CD14-positive monocyte (primary cell): ENCODE results near the gene STX4. TPM values are rescaled to one million over a fixed set of nuclear protein-coding genes. Genes with fewer than 3 reads are reported as not detected.

Source experiments
- DNase-seq, 3 donors: peaks; one replicate each; pipeline ENCODE4 v3.0.0-alpha.2; 2011 to 2022
- H2AFZ ChIP-seq: 2 replicates; pipeline ENCODE4 v1.6.0; 2012; ENCODE audit warnings: mild to moderate bottlenecking, low read depth, low read length, inconsistent platforms; ENCODE audit not compliant: insufficient read depth, poor library complexity, severe bottlenecking
- H3K27ac ChIP-seq, 2 donors: 1 replicate in 1 of 2; 2 replicates in 1 of 2; pipeline ENCODE4 v1.5.1; 2012 to 2013; ENCODE audit warnings: low read length in 2 of 2, control low read depth in 1 of 2, inconsistent platforms in 1 of 2, low read depth in 1 of 2, mild to moderate bottlenecking in 1 of 2
- H3K27me3 ChIP-seq, 2 donors: one replicate each; pipeline versions ENCODE4 v1.6.0 to v1.6.1; 2011 to 2013; ENCODE audit warnings: low read length in 2 of 2; ENCODE audit not compliant: control insufficient read depth in 2 of 2, insufficient read depth in 2 of 2
- H3K36me3 ChIP-seq, 2 donors: replicated peaks in 1 of 2; 1 replicate in 1 of 2; 2 replicates in 1 of 2; pipeline versions ENCODE4 v1.5.1 to v1.6.1; 2012 to 2013; ENCODE audit warnings: low read length in 2 of 2, control low read depth in 1 of 2, inconsistent platforms in 1 of 2, mild to moderate bottlenecking in 1 of 2; ENCODE audit not compliant: insufficient read depth in 2 of 2, control insufficient read depth in 1 of 2
- H3K4me1 ChIP-seq, 2 donors: 1 replicate in 1 of 2; 2 replicates in 1 of 2; pipeline versions ENCODE4 v1.5.1 to v1.6.1; 2012 to 2013; ENCODE audit warnings: low read length in 2 of 2, control low read depth in 1 of 2, inconsistent platforms in 1 of 2, mild to moderate bottlenecking in 1 of 2, moderate library complexity in 1 of 2; ENCODE audit not compliant: insufficient read depth in 2 of 2, control insufficient read depth in 1 of 2
- H3K4me2 ChIP-seq: replicated peaks from 2 replicates; pipeline ENCODE3; 2012; ENCODE audit warnings: low read length, moderate library complexity, mild to moderate bottlenecking; ENCODE audit not compliant: poor library complexity, severe bottlenecking; ENCODE audit errors: extremely low read depth
- H3K4me3 ChIP-seq, 3 experiments: fragments of 200-600 bp in 1 of 3; sonication (generic) in 1 of 3; replicated peaks in 1 of 3; 1 replicate in 2 of 3; 2 replicates in 1 of 3; pipeline ENCODE4 v1.5.1; 2011 to 2013; ENCODE audit warnings: low read length in 3 of 3, mild to moderate bottlenecking in 3 of 3, control low read depth in 2 of 3, low read depth in 2 of 3, inconsistent platforms in 1 of 3, moderate library complexity in 1 of 3
- H3K79me2 ChIP-seq: 2 replicates; pipeline ENCODE4 v1.6.0; 2012; ENCODE audit warnings: mild to moderate bottlenecking, control low read depth, inconsistent platforms, low read length, moderate library complexity; ENCODE audit not compliant: insufficient read depth
- H3K9ac ChIP-seq: 2 replicates; pipeline ENCODE4 v1.6.0; 2017; ENCODE audit warnings: low read length, mild to moderate bottlenecking; ENCODE audit not compliant: insufficient read depth, poor library complexity, severe bottlenecking
- H3K9me3 ChIP-seq, 2 donors: replicated peaks in 1 of 2; 1 replicate in 1 of 2; 2 replicates in 1 of 2; pipeline versions ENCODE4 v1.5.1 to v1.6.1; 2012 to 2013; ENCODE audit warnings: low read length in 2 of 2, control low read depth in 1 of 2; ENCODE audit not compliant: control insufficient read depth in 1 of 2, insufficient read depth in 1 of 2
- H4K20me1 ChIP-seq: 2 replicates; pipeline ENCODE4 v1.6.0; 2012; ENCODE audit warnings: mild to moderate bottlenecking, low read length, control low read depth, moderate library complexity; ENCODE audit not compliant: insufficient read depth
- H3K27ac Mint-ChIP-seq, 7 donors: one replicate each; pipeline ENCODE4 v1.8.0; 2020; ENCODE audit warnings: mild to moderate bottlenecking in 7 of 7, mixed read lengths in 7 of 7, moderate library complexity in 6 of 7, inconsistent platforms in 2 of 7
- H3K27me3 Mint-ChIP-seq, 3 donors: one replicate each; pipeline ENCODE4 v1.8.0; 2021 to 2022; ENCODE audit warnings: low read depth in 3 of 3, mild to moderate bottlenecking in 3 of 3, mixed read lengths in 3 of 3, moderate library complexity in 3 of 3, inconsistent platforms in 1 of 3
- H3K36me3 Mint-ChIP-seq, 2 donors: one replicate each; pipeline ENCODE4 v1.8.0; 2020; ENCODE audit warnings: mixed read lengths in 2 of 2, inconsistent platforms in 1 of 2, mild to moderate bottlenecking in 1 of 2
- H3K4me1 Mint-ChIP-seq: one replicate; pipeline ENCODE4 v1.8.0; 2020; ENCODE audit warnings: mild to moderate bottlenecking, mixed read lengths
- H3K4me3 Mint-ChIP-seq, 2 donors: one replicate each; pipeline ENCODE4 v1.8.0; 2020; ENCODE audit warnings: mild to moderate bottlenecking in 2 of 2, mixed read lengths in 2 of 2, moderate library complexity in 1 of 2
- H3K9me3 Mint-ChIP-seq, 7 donors: one replicate each; pipeline ENCODE4 v1.8.0; 2020 to 2022; ENCODE audit warnings: mixed read lengths in 7 of 7, mild to moderate bottlenecking in 6 of 7, moderate library complexity in 6 of 7, inconsistent platforms in 2 of 7
- WGBS: methylation state at CpG from one replicate; pipeline ENCODE4 v1.1.5; 2013; ENCODE audit warnings: missing lambda C conversion rate; ENCODE audit not compliant: insufficient coverage; 5-methylcytosine and 5-hydroxymethylcytosine counted together
- intact Hi-C, 2 donors: fragments of 100-400 bp; cut with micrococcal nuclease; formaldehyde crosslinking; loops; one replicate each; pipeline versions ENCODE4 v1.15.0 to v1.15.1; 2023
- polyA plus RNA-seq, 3 donors: library from polyadenylated mRNA; depleted of rRNA in 1 of 3; unstranded in 2 of 3; stranded (reverse) in 1 of 3; fragments of 300-500 nt in 2 of 3; fragments of >200 nt in 1 of 3; fragmentation: Illumina TruSeq in 2 of 3; gene quantifications; 1 replicate in 2 of 3; 2 replicates in 1 of 3; pipeline ENCODE4 v1.2.3, GENCODE V29; 2012 to 2021
- TF ChIP-seq, protein P1 (sequence below): fragments of 200-600 bp; IDR thresholded peaks from one replicate; pipeline ENCODE4 v1.8.0; 2022; ENCODE audit warnings: antibody characterized with exemption, mild to moderate bottlenecking

Gene STX4
- polyA plus RNA-seq, 3 donors: 18.6 to 186 (median 21.8) TPM

DNA sequence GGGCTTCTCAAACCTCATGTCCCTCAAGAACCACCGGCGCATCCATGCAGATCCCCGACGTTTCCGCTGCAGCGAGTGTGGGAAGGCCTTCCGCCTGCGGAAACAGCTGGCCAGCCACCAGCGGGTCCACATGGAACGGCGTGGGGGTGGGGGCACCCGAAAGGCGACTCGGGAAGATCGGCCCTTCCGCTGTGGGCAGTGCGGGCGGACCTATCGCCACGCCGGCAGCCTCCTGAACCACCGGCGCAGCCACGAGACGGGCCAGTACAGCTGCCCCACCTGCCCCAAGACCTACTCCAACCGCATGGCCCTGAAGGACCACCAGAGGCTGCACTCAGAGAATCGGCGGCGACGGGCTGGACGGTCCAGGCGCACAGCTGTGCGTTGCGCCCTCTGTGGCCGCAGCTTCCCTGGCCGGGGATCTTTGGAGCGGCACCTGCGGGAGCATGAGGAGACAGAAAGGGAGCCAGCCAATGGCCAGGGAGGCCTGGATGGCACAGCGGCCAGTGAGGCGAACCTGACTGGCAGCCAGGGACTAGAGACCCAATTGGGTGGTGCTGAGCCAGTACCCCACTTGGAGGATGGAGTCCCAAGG lies 46.8 kb downstream of the STX4 start:
- Mint-ChIP-seq H3K4me1 (peaks cover 34% of the 10 kb centered on the region), H3K4me3 (no peak overlapping the region), H3K9me3 (no peaks in the 10 kb centered on the region), H3K27ac (peak overlapping the region in 2 of 7 donors; percentile 20 to 69), H3K27me3 (peaks cover 0 to 5% (median 1%) of the 10 kb centered on the region in 3 donors), H3K36me3 (peaks cover 62 to 78% of the 10 kb centered on the region in 2 donors)
- H3K36me3 ChIP-seq: peaks cover 67 to 90% of the 10 kb centered on the region in 2 donors
- intact Hi-C loops: no loop called here
- TF ChIP-seq, protein P1, sequence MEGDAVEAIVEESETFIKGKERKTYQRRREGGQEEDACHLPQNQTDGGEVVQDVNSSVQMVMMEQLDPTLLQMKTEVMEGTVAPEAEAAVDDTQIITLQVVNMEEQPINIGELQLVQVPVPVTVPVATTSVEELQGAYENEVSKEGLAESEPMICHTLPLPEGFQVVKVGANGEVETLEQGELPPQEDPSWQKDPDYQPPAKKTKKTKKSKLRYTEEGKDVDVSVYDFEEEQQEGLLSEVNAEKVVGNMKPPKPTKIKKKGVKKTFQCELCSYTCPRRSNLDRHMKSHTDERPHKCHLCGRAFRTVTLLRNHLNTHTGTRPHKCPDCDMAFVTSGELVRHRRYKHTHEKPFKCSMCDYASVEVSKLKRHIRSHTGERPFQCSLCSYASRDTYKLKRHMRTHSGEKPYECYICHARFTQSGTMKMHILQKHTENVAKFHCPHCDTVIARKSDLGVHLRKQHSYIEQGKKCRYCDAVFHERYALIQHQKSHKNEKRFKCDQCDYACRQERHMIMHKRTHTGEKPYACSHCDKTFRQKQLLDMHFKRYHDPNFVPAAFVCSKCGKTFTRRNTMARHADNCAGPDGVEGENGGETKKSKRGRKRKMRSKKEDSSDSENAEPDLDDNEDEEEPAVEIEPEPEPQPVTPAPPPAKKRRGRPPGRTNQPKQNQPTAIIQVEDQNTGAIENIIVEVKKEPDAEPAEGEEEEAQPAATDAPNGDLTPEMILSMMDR: no peak
- no peak overlapping the region for H2AFZ ChIP-seq
- no peak overlapping the region for H3K9ac ChIP-seq
- H3K27ac ChIP-seq: no peak overlapping the region
- H4K20me1 ChIP-seq: peaks cover 100% of the 10 kb centered on the region
- 98% methylated on average over 40 of the region's 40 CpGs for WGBS
- peaks cover 15 to 28% of the 10 kb centered on the region in 2 donors for H3K4me1 ChIP-seq
- DNase-seq: no peak
- peaks cover 72% of the 10 kb centered on the region for H3K79me2 ChIP-seq
- H3K4me2 ChIP-seq: no peak overlapping the region
- H3K27me3 ChIP-seq: no peaks in the 10 kb centered on the region
- H3K4me3 ChIP-seq: no peak overlapping the region
- H3K9me3 ChIP-seq: no peaks in the 10 kb centered on the region

DNA sequence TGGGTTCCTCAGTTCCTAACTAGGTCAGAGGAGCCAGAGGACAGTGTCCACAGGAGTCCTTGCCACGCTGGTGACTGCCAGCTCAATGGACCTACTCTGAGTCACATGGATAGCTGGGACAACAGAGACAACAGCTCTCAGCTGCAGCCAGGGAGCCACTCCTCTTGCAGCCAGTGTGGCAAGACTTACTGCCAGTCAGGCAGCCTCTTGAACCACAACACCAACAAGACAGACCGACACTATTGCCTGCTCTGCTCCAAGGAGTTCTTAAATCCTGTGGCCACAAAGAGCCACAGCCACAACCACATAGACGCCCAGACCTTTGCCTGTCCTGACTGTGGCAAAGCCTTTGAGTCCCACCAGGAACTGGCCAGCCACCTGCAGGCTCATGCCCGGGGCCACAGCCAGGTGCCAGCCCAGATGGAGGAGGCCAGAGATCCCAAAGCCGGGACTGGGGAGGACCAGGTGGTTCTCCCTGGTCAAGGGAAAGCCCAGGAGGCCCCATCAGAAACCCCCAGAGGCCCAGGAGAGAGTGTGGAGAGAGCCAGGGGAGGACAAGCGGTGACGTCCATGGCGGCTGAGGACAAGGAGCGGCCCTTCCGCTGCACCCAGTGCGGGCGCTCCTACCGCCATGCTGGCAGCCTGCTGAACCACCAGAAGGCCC lies 47.5 kb downstream of the STX4 start:
- Histone ChIP-seq H3K4me3 (no peak overlapping the region), H3K4me1 (peaks cover 10 to 23% of the 10 kb centered on the region in 2 donors), H3K9me3 (no peaks in the 10 kb centered on the region), H3K27ac (no peak overlapping the region), H3K36me3 (peaks cover 70 to 95% of the 10 kb centered on the region in 2 donors), H3K27me3 (no peaks in the 10 kb centered on the region), H4K20me1 (peaks cover 92% of the 10 kb centered on the region), H3K9ac (no peak overlapping the region), H3K4me2 (no peak overlapping the region), H3K79me2 (peaks cover 65% of the 10 kb centered on the region), H2AFZ (no peak overlapping the region)
- Mint-ChIP-seq H3K36me3 (peaks cover 65 to 79% of the 10 kb centered on the region in 2 donors), H3K27me3 (peaks cover 0 to 5% (median 1%) of the 10 kb centered on the region in 3 donors), H3K9me3 (no peaks in the 10 kb centered on the region), H3K4me3 (no peak overlapping the region), H3K27ac (peak overlapping the region in 4 of 7 donors; percentile 20 to 69 (median 40)), H3K4me1 (peaks cover 27% of the 10 kb centered on the region)
- TF ChIP-seq, protein P1: no peak
- no peak for DNase-seq
- intact Hi-C loops: no loop called here
- 93% methylated on average over 13 of the region's 13 CpGs for WGBS
